ENCODE measurements around the gene WDR4.
"Not testable (repeated sequence)": the region's sequence is repeated elsewhere in the genome, so short reads cannot be mapped to it uniquely, and the experiment has no call there.

DNA sequence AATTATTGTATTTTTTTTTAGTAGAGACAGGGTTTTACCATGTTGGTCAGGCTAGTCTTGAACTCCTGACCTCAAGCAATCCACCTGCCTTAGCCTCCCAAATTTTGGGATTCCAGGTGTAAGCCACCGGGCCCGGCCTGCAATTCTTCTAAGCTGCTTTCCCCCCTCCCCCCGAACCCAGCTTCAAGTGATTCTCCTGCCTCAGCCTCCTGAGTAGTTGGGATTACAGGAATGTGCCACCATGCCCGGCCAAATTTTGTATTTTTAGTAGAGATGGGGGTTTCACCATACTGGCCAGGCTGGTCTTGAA is 47.1 kb downstream of the WDR4 start:
- TF ChIP-seq, protein P1, sequence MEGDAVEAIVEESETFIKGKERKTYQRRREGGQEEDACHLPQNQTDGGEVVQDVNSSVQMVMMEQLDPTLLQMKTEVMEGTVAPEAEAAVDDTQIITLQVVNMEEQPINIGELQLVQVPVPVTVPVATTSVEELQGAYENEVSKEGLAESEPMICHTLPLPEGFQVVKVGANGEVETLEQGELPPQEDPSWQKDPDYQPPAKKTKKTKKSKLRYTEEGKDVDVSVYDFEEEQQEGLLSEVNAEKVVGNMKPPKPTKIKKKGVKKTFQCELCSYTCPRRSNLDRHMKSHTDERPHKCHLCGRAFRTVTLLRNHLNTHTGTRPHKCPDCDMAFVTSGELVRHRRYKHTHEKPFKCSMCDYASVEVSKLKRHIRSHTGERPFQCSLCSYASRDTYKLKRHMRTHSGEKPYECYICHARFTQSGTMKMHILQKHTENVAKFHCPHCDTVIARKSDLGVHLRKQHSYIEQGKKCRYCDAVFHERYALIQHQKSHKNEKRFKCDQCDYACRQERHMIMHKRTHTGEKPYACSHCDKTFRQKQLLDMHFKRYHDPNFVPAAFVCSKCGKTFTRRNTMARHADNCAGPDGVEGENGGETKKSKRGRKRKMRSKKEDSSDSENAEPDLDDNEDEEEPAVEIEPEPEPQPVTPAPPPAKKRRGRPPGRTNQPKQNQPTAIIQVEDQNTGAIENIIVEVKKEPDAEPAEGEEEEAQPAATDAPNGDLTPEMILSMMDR (IDR thresholded peaks at IDR 0.05) = not testable (repeated sequence)
- TF ChIP-seq POLR2A (IDR thresholded peaks at IDR 0.05) = not testable (repeated sequence)

Data from heart left ventricle (tissue), 13 donors.